HL-60 (cell line): Measurements from ENCODE around the gene CARM1.

Experiments
- GABPA ChIP-seq: IDR thresholded peaks from 2 replicates; pipeline ENCODE4 v1.6.1; 2012; ENCODE audit warnings: low read depth
- POLR2AphosphoS5 ChIP-seq: IDR thresholded peaks from 2 replicates; pipeline ENCODE4 v1.6.1; 2012; ENCODE audit warnings: low read depth
- TF ChIP-seq, protein P1 (sequence below): IDR thresholded peaks from one replicate; pipeline ENCODE4 v1.5.1; 2011; ENCODE audit warnings: low read length, control low read depth, inconsistent platforms; ENCODE audit not compliant: insufficient read depth

GRCh38 chr19:10830931-10831779 lies 40.2 kb upstream of the CARM1 start:
- TF ChIP-seq, protein P1, sequence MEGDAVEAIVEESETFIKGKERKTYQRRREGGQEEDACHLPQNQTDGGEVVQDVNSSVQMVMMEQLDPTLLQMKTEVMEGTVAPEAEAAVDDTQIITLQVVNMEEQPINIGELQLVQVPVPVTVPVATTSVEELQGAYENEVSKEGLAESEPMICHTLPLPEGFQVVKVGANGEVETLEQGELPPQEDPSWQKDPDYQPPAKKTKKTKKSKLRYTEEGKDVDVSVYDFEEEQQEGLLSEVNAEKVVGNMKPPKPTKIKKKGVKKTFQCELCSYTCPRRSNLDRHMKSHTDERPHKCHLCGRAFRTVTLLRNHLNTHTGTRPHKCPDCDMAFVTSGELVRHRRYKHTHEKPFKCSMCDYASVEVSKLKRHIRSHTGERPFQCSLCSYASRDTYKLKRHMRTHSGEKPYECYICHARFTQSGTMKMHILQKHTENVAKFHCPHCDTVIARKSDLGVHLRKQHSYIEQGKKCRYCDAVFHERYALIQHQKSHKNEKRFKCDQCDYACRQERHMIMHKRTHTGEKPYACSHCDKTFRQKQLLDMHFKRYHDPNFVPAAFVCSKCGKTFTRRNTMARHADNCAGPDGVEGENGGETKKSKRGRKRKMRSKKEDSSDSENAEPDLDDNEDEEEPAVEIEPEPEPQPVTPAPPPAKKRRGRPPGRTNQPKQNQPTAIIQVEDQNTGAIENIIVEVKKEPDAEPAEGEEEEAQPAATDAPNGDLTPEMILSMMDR: no peak
- TF ChIP-seq GABPA: no peak
- no peak for TF ChIP-seq POLR2AphosphoS5
